ENCODE measurements around the gene IL36RN. TPM values are rescaled to one million over a fixed set of nuclear protein-coding genes. Genes with fewer than 3 reads are reported as not detected.

The IL36RN gene
- total and polyA plus RNA-seq, 2 of the 13 experiments (the other 11 are each of a cell fraction or from before 2014, with no cell fraction given) = not detected

- TF ChIP-seq KIAA2018 (CRISPR knock-in tag; IDR thresholded peaks at IDR 0.05; ENCODE audit: borderline replicate concordance) = no peak
Observed at GRCh38 chr2:113080134-113080533, 21.1 kb downstream of the IL36RN start (continued).

GRCh38 chr2:113081488-113082210 lies 22.7 kb downstream of the IL36RN start:
- CTCF ChIA-PET (ENCODE audit: low intra/inter-chr PET ratio, low total read pairs) = interaction anchor here (2.8 to 2.9 kb wide), 2 partner anchors 55 to 117 kb away, joined by 34 to 35 read pairs; no protein-coding TSS in a partner anchor
- peaks cover 0 to 6% of the 10 kb centered on the region in 2 experiments; a peak in 1 of 5 replicates for H3K27me3 ChIP-seq (ENCODE audit: control insufficient read depth in 1 of 2, insufficient read depth in 2 of 2, low read length in 2 of 2)
- no peaks in the 10 kb centered on the region for H3K36me3 ChIP-seq (replicated peaks in 1 of 2; ENCODE audit: control insufficient read depth in 1 of 2, insufficient read depth in 2 of 2, low read length in 2 of 2)
- WGBS (ENCODE audit: low lambda C conversion rate) = 0% methylated on average over 2 of the region's 2 CpGs
- H3K9me3 ChIP-seq (ENCODE audit: low read length) = no peaks in the 10 kb centered on the region
- H2AFZ ChIP-seq (ENCODE audit: low read length) = no peak overlapping the region
- ATAC-seq (no peak), FAIRE-seq (no peak), DNase-seq (ENCODE audit: low spot score) (no peak)
- H3K4me2 ChIP-seq (ENCODE audit: low read depth, low read length) = no peak overlapping the region
- H3K9ac ChIP-seq (ENCODE audit: insufficient read depth, low read depth, low read length) = no peak overlapping the region
- H4K20me1 ChIP-seq (ENCODE audit: insufficient read depth, low read length) = no peaks in the 10 kb centered on the region
- H3K4me3 ChIP-seq (replicated peaks in 1 of 3; ENCODE audit: insufficient read depth in 1 of 3, low read depth in 2 of 3, low read length in 3 of 3) = no peak overlapping the region
- H3K27ac ChIP-seq (ENCODE audit: extremely low read length, insufficient read depth, low read length) = no peak overlapping the region
- POLR2A ChIA-PET = interaction anchor here (1.4 kb wide), 1 partner anchor 52 kb away, joined by 3 read pairs; no protein-coding TSS in a partner anchor
- peaks cover 19% of the 10 kb centered on the region; the same call in 1 of the 2 replicates for H3K4me1 ChIP-seq (ENCODE audit: insufficient read depth, low read length)
- no peaks in the 10 kb centered on the region for H3K79me2 ChIP-seq (ENCODE audit: insufficient read depth, low read length)
- in situ Hi-C loops (cut with HindIII; ENCODE audit: extremely low pct_ligation_motif_present, low pct_unique_long_range_greater_than_20kb) = loop anchor here (5.0 to 10.0 kb wide), 3 partner anchors 56 to 293 kb away; no protein-coding TSS in a partner anchor
- intact Hi-C loops (cut with micrococcal nuclease; ENCODE audit: unreplicated experiment) = loop anchor here (2.0 kb wide), 1 partner anchor 45 kb away; the partner anchor contains the start of gene IL1RN
- BruUV-seq (replicated peaks) = no TSS peak
- no peak for TF ChIP-seq ETV6 (CRISPR knock-in tag; conservative IDR thresholded peaks at IDR 0.05)
- no peak for TF ChIP-seq GMEB2 (CRISPR knock-in tag; IDR thresholded peaks at IDR 0.05; ENCODE audit: low read depth)
- TF ChIP-seq ATF2 (CRISPR knock-in tag; IDR thresholded peaks at IDR 0.05) = no peak
- TF ChIP-seq ZNF431 (CRISPR knock-in tag; IDR thresholded peaks at IDR 0.05; ENCODE audit: borderline replicate concordance, low read depth) = no peak
- no peak for TF ChIP-seq ZMYM3 (CRISPR knock-in tag; IDR thresholded peaks at IDR 0.05)
- no peak for TF ChIP-seq ZNF577 (CRISPR knock-in tag; IDR thresholded peaks at IDR 0.05; ENCODE audit: borderline replicate concordance, low read depth)
- no peak for TF ChIP-seq KLF9 (CRISPR knock-in tag; IDR thresholded peaks at IDR 0.05; ENCODE audit: low read depth)
- TF ChIP-seq SRSF1 (optimal IDR thresholded peaks at IDR 0.05; ENCODE audit: low read depth, low read length) = no peak

Measured in HepG2 (cell line).